Natural killer cell (primary cell): Measurements from ENCODE around the gene ESPNL. TPM values are rescaled to one million over a fixed set of nuclear protein-coding genes. Genes with fewer than 3 reads are reported as not detected.

ENCODE experiments used
- ATAC-seq, 3 donors: fragments of 150-1000 bp in 2 of 3; fragments of 200-7000 bp in 1 of 3; cut with Tn5 transposase; 1 replicate in 1 of 3; 2 replicates in 2 of 3; pipeline ENCODE4 v1.10.0; 2021; ENCODE audit warnings: mild to moderate bottlenecking in 2 of 3, moderate library complexity in 2 of 3
- DNase-seq, 2 donors: peaks; one replicate each; pipeline versions ENCODE4 v3.0.0 to v3.0.0-alpha.2; 2013 to 2021; ENCODE audit warnings: mixed read lengths in 1 of 2
- H3K27ac ChIP-seq: one replicate; pipeline ENCODE4 v1.5.1; 2013; ENCODE audit warnings: mild to moderate bottlenecking, low read length
- H3K27me3 ChIP-seq: one replicate; pipeline ENCODE4 v1.6.1; 2013; ENCODE audit warnings: low read length; ENCODE audit not compliant: control insufficient read depth, insufficient read depth
- H3K36me3 ChIP-seq: one replicate; pipeline ENCODE4 v1.6.1; 2013; ENCODE audit warnings: low read length; ENCODE audit not compliant: control insufficient read depth, insufficient read depth
- H3K4me1 ChIP-seq: one replicate; pipeline ENCODE4 v1.6.1; 2013; ENCODE audit warnings: low read length; ENCODE audit not compliant: control insufficient read depth, insufficient read depth
- H3K4me3 ChIP-seq: one replicate; pipeline ENCODE4 v1.5.1; 2013; ENCODE audit warnings: low read length
- H3K9me3 ChIP-seq: one replicate; pipeline ENCODE4 v1.6.1; 2013; ENCODE audit warnings: low read length; ENCODE audit not compliant: control insufficient read depth, insufficient read depth
- H3K27ac Mint-ChIP-seq, 2 donors: one replicate each; pipeline ENCODE4 v1.8.0; 2022; ENCODE audit warnings: mild to moderate bottlenecking in 2 of 2, mixed read lengths in 2 of 2, moderate library complexity in 1 of 2
- H3K27me3 Mint-ChIP-seq, 2 donors: one replicate each; pipeline ENCODE4 v1.8.0; 2022; ENCODE audit warnings: low read depth in 2 of 2, mixed read lengths in 2 of 2
- H3K36me3 Mint-ChIP-seq: one replicate; pipeline ENCODE4 v1.8.0; 2022; ENCODE audit warnings: mixed read lengths
- H3K4me1 Mint-ChIP-seq, 2 donors: one replicate each; pipeline ENCODE4 v1.8.0; 2022; ENCODE audit warnings: mixed read lengths in 2 of 2
- H3K4me3 Mint-ChIP-seq: one replicate; pipeline ENCODE4 v1.8.0; 2022; ENCODE audit warnings: mild to moderate bottlenecking, moderate library complexity, mixed read lengths
- H3K9me3 Mint-ChIP-seq, 2 donors: one replicate each; pipeline ENCODE4 v1.8.0; 2022; ENCODE audit warnings: mixed read lengths in 2 of 2
- CTCF ChIP-seq: fragments of 200-600 bp; IDR thresholded peaks from one replicate; pipeline ENCODE4 v1.8.0; 2022; ENCODE audit warnings: antibody characterized with exemption
- WGBS: methylation state at CpG from one replicate; pipeline ENCODE4 v1.1.7; 2013; ENCODE audit warnings: missing lambda C conversion rate; ENCODE audit not compliant: insufficient coverage; 5-methylcytosine and 5-hydroxymethylcytosine counted together
- intact Hi-C: fragments of 100-400 bp; cut with micrococcal nuclease; formaldehyde crosslinking; loops from one replicate; pipeline ENCODE4 v1.14.2; 2022
- total RNA-seq, 4 donors: library from RNA; stranded (reverse); fragments of 120-200 nt in 1 of 4; gene quantifications; one replicate each; pipeline versions ENCODE4 v1.2.3 to v1.2.4, GENCODE V29; 2013 to 2022

ESPNL gene
- total RNA-seq, 3 donors from 2014 or later (not counting 1 experiment from before 2014, with no cell fraction given): not detected

- Histone ChIP-seq H3K9me3 (no peaks in the 10 kb centered on the region), H3K27me3 (no peaks in the 10 kb centered on the region), H3K4me1 (peaks cover 9% of the 10 kb centered on the region), H3K27ac (no peak overlapping the region), H3K36me3 (peaks cover 30% of the 10 kb centered on the region), H3K4me3 (no peak overlapping the region)
- 100% methylated on average over 1 of the region's 3 CpGs for WGBS
- H3K27me3 Mint-ChIP-seq: no peaks in the 10 kb centered on the region
- H3K4me1 Mint-ChIP-seq: peaks cover 10 to 11% of the 10 kb centered on the region in 2 donors
- H3K4me3 Mint-ChIP-seq: no peak overlapping the region
- H3K9me3 Mint-ChIP-seq: no peaks in the 10 kb centered on the region
- H3K27ac Mint-ChIP-seq: peak overlapping the region; percentile 7 to 29
- H3K36me3 Mint-ChIP-seq: no peaks in the 10 kb centered on the region
- intact Hi-C loops: no loop called here
- ATAC-seq (no peak), DNase-seq (no peak)
- no peak for TF ChIP-seq CTCF
These were observed 14.2 kb upstream of the ESPNL start for GRCh38 chr2:238085899-238086298.

- Mint-ChIP-seq H3K4me1 (peaks cover 10 to 11% of the 10 kb centered on the region in 2 donors), H3K9me3 (no peaks in the 10 kb centered on the region), H3K36me3 (no peaks in the 10 kb centered on the region), H3K27ac (peak overlapping the region in 1 of 2 donors; percentile 19), H3K4me3 (no peak overlapping the region), H3K27me3 (no peaks in the 10 kb centered on the region)
- peaks cover 18% of the 10 kb centered on the region for H3K36me3 ChIP-seq
- H3K27me3 ChIP-seq: no peaks in the 10 kb centered on the region
- peak in 1 of 3 donors; percentile 45 for ATAC-seq
- no peak for TF ChIP-seq CTCF
- no peaks in the 10 kb centered on the region for H3K9me3 ChIP-seq
- DNase-seq: no peak
- no peak overlapping the region for H3K4me3 ChIP-seq
- WGBS: no CpG with 5 or more reads among the region's 2 CpGs
- peaks cover 9% of the 10 kb centered on the region for H3K4me1 ChIP-seq
- intact Hi-C loops: no loop called here
- H3K27ac ChIP-seq: no peak overlapping the region
These were observed 12.9 kb upstream of the ESPNL start for GRCh38 chr2:238087211-238087610.

- ATAC-seq: no peak
- H3K36me3 ChIP-seq: peaks cover 2% of the 10 kb centered on the region
- TF ChIP-seq CTCF: no peak
- H3K9me3 Mint-ChIP-seq: no peaks in the 10 kb centered on the region
- no peaks in the 10 kb centered on the region for H3K27me3 ChIP-seq
- no peak overlapping the region for H3K27ac Mint-ChIP-seq
- intact Hi-C loops: no loop called here
- no peak overlapping the region for H3K27ac ChIP-seq
- H3K36me3 Mint-ChIP-seq: no peaks in the 10 kb centered on the region
- H3K4me3 Mint-ChIP-seq: no peak overlapping the region
- DNase-seq: no peak
- H3K9me3 ChIP-seq: no peaks in the 10 kb centered on the region
- peaks cover 10 to 11% of the 10 kb centered on the region in 2 donors for H3K4me1 Mint-ChIP-seq
- no peaks in the 10 kb centered on the region for H3K27me3 Mint-ChIP-seq
- 88% methylated on average over 4 of the region's 4 CpGs for WGBS
- H3K4me3 ChIP-seq: no peak overlapping the region
- H3K4me1 ChIP-seq: peaks cover 9% of the 10 kb centered on the region
These were observed 9.3 kb upstream of the ESPNL start for GRCh38 chr2:238090887-238091286.

GRCh38 chr2:238091436-238092060 lies 8.6 kb upstream of the ESPNL start:
- no peak overlapping the region for H3K27ac Mint-ChIP-seq
- no peak overlapping the region for H3K27ac ChIP-seq
- ATAC-seq: no peak
- H3K36me3 Mint-ChIP-seq: no peaks in the 10 kb centered on the region
- H3K4me1 Mint-ChIP-seq: peaks cover 10 to 11% of the 10 kb centered on the region in 2 donors
- no peak for TF ChIP-seq CTCF
- H3K36me3 ChIP-seq: peaks cover 2% of the 10 kb centered on the region
- no peak overlapping the region for H3K4me3 Mint-ChIP-seq
- no peaks in the 10 kb centered on the region for H3K27me3 Mint-ChIP-seq
- 98% methylated on average over 15 of the region's 16 CpGs for WGBS
- no peak overlapping the region for H3K4me3 ChIP-seq
- peaks cover 9% of the 10 kb centered on the region for H3K4me1 ChIP-seq
- no peak for DNase-seq
- intact Hi-C loops: no loop called here
- H3K9me3 Mint-ChIP-seq: no peaks in the 10 kb centered on the region
- no peaks in the 10 kb centered on the region for H3K27me3 ChIP-seq
- H3K9me3 ChIP-seq: no peaks in the 10 kb centered on the region
